ENCODE data around the gene PDZK1.

DNA sequence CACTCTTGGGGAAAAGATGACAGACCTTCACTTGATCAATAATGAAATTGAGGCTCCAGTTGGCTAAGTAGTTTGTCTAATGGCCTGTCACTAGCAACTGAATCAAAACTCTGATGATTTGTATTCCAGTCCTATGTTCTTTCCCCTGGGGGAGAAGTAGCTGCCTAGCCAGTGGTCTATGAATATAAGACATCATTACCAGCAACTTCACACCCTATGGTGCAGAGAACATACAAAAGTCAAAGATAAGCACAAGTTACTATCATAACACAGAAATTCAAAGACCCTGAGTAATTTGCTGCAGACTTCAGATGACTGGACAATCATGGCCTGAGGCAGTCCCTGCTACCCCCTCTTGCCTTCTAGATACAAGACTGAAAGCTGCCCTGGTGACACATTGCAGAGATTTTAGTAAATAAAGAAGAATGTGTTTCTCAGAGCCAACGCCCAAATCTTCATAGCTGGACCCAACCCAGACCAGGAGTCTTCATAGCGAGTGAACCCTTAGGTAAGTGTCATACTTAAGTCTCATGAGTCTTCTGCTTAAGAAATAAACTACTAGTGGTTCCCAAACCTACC, 993 bp downstream of the PDZK1 start:
- TF ChIP-seq, protein P1, sequence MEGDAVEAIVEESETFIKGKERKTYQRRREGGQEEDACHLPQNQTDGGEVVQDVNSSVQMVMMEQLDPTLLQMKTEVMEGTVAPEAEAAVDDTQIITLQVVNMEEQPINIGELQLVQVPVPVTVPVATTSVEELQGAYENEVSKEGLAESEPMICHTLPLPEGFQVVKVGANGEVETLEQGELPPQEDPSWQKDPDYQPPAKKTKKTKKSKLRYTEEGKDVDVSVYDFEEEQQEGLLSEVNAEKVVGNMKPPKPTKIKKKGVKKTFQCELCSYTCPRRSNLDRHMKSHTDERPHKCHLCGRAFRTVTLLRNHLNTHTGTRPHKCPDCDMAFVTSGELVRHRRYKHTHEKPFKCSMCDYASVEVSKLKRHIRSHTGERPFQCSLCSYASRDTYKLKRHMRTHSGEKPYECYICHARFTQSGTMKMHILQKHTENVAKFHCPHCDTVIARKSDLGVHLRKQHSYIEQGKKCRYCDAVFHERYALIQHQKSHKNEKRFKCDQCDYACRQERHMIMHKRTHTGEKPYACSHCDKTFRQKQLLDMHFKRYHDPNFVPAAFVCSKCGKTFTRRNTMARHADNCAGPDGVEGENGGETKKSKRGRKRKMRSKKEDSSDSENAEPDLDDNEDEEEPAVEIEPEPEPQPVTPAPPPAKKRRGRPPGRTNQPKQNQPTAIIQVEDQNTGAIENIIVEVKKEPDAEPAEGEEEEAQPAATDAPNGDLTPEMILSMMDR (IDR thresholded peaks at IDR 0.05; ENCODE audit: low read length): no peak
- TF ChIP-seq EZH2 (IDR thresholded peaks at IDR 0.05; ENCODE audit: borderline replicate concordance, low read length): no peak

All from OCI-LY1 (cell line).